Ovary (tissue), 9 donors: ENCODE measurements around the gene BCL7A. TPM values are rescaled to one million over a fixed set of nuclear protein-coding genes. Genes with fewer than 3 reads are reported as not detected.
"Not testable (repeated sequence)": the region's sequence is repeated elsewhere in the genome, so short reads cannot be mapped to it uniquely, and the experiment has no call there.

Experiments used
- DNase-seq, 5 donors: peaks; one replicate each; pipeline ENCODE4 v3.0.0-alpha.2; 2019 to 2020
- H3K27ac ChIP-seq, 2 donors: fragments of 200-600 bp; one replicate each; pipeline versions ENCODE4 v1.5.1 to v1.8.0; 2019 to 2022
- H3K27me3 ChIP-seq: fragments of 200-600 bp; one replicate; pipeline ENCODE4 v1.8.0; 2022
- H3K36me3 ChIP-seq: fragments of 200-600 bp; sonication (generic); one replicate; pipeline ENCODE4 v1.5.1; 2019
- H3K4me1 ChIP-seq: one replicate; pipeline ENCODE4 v1.8.1; 2013; ENCODE audit warnings: mild to moderate bottlenecking, moderate library complexity; ENCODE audit not compliant: insufficient read depth
- H3K4me3 ChIP-seq: fragments of 200-600 bp; sonication (generic); one replicate; pipeline ENCODE4 v1.5.1; 2017
- H3K9me3 ChIP-seq, 2 donors: fragments of 200-600 bp in 1 of 2; sonication (generic) in 1 of 2; one replicate each; pipeline versions ENCODE4 v1.5.1 to v1.8.1; 2013 to 2019; ENCODE audit warnings: mild to moderate bottlenecking in 1 of 2, moderate library complexity in 1 of 2
- CTCF ChIP-seq, 3 donors: fragments of 450-650 bp in 2 of 3; fragments of 200-600 bp in 1 of 3; IDR thresholded peaks; one replicate each; pipeline versions ENCODE4 v1.5.1 to v1.8.0; 2016 to 2022; ENCODE audit warnings: antibody characterized with exemption in 3 of 3, mild to moderate bottlenecking in 1 of 3
- EP300 ChIP-seq: sonication (generic); formaldehyde crosslinking; IDR thresholded peaks from one replicate; pipeline ENCODE4 v1.6.1; 2017; ENCODE audit warnings: antibody characterized with exemption
- POLR2A ChIP-seq: fragments of 450-650 bp; IDR thresholded peaks from one replicate; pipeline ENCODE4 v1.6.1; 2017; ENCODE audit warnings: antibody characterized with exemption, mild to moderate bottlenecking, moderate library complexity
- WGBS, 3 donors: extraction: QIAGEN DNeasy Blood & Tissue Kit in 1 of 3; methylation state at CpG; one replicate each; pipeline versions ENCODE4 v1.1.5 to v1.1.7; 2013 to 2017; 5-methylcytosine and 5-hydroxymethylcytosine counted together
- intact Hi-C, 4 donors: fragments of 100-400 bp; cut with DNase I; formaldehyde crosslinking; loops; one replicate each; pipeline versions ENCODE4 v1.11.0 to v1.15.1; 2022 to 2023
- polyA plus RNA-seq, 2 donors: library from polyadenylated mRNA; stranded (reverse); fragments of 200-250 nt in 1 of 2; fragments of 350-450 nt in 1 of 2; fragmentation: Illumina TruSeq in 1 of 2; extraction: RNeasy Lipid Tissue Mini Kit (QIAGEN cat#74804) in 1 of 2; gene quantifications; one replicate each; pipeline ENCODE4 v1.2.3, GENCODE V29; 2013 to 2014
- total RNA-seq, 7 donors: library from RNA; depleted of rRNA in 2 of 7; stranded (reverse); fragments of >200 nt in 2 of 7; fragmentation: NEBNext Ultra II Directional in 3 of 7; extraction: Animal tissue kit (Norgen Biotek cat#: 25700) in 3 of 7; gene quantifications; one replicate each; pipeline versions ENCODE4 v1.1.0 to v1.2.4, GENCODE V29; 2016 to 2023
- donor health status: DM: no; HTN: no; CAD: no; lungs with moderate emphysema.
- donor health status: DM: no; HTN: no; CAD: no.
- donor health status: Bipolar disorder and iron deficiency.
- donor health status: DM: yes; HTN: yes; CAD: no.
- donor health status: DM: no; HTN: no; CAD: no.
- donor health status: DM: yes; HTN: yes; CAD: no.

The BCL7A gene
- total and polyA plus RNA-seq, 9 donors: 4.4 to 9.1 (median 6.4) TPM

GRCh38 chr12:122102331-122102730 lies 80.6 kb downstream of the BCL7A start:
- no peak overlapping the region for H3K4me3 ChIP-seq
- H3K4me1 ChIP-seq: peaks cover 33% of the 10 kb centered on the region
- DNase-seq: no peak
- 49 to 54% (median 51%) methylated on average over 3 of the region's 3 CpGs for WGBS, 3 donors
- intact Hi-C loops: no loop called here
- H3K27me3 ChIP-seq: no peaks in the 10 kb centered on the region
- no peaks in the 10 kb centered on the region for H3K9me3 ChIP-seq
- no peak overlapping the region for H3K27ac ChIP-seq
- TF ChIP-seq CTCF (IDR thresholded peaks at IDR 0.05) (no peak), EP300 (no peak), POLR2A (no peak)
- H3K36me3 ChIP-seq: no peaks in the 10 kb centered on the region

DNA sequence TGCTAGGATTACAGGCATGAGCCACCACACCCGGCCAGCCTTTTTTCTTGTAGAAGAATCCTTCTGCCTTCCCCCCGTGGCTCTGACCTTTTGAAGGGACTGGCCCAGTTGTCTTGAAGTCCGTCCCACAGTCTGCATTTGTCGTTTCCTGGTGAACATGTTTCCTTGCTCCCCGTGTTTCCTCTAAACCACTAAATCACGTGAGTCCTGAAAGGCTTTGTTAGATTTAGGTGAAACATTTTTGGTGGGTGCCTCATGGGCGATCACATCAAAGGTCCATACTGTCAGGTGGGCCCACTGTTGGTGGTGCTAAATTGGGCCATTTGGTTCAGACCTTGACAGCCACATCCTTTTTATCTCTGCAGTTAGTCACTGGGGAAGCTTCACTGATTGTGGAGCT lies 83.2 kb downstream of the BCL7A start:
- WGBS, 3 donors: 62 to 68% (median 64%) methylated on average over 7 of the region's 7 CpGs
- Histone ChIP-seq H3K4me3 (no peak overlapping the region), H3K9me3 (no peaks in the 10 kb centered on the region), H3K4me1 (peaks cover 23% of the 10 kb centered on the region), H3K36me3 (no peaks in the 10 kb centered on the region), H3K27ac (no peak overlapping the region), H3K27me3 (no peaks in the 10 kb centered on the region)
- intact Hi-C loops: no loop called here
- TF ChIP-seq CTCF (IDR thresholded peaks at IDR 0.05) (no peak), POLR2A (no peak), EP300 (no peak)
- no peak for DNase-seq

DNA sequence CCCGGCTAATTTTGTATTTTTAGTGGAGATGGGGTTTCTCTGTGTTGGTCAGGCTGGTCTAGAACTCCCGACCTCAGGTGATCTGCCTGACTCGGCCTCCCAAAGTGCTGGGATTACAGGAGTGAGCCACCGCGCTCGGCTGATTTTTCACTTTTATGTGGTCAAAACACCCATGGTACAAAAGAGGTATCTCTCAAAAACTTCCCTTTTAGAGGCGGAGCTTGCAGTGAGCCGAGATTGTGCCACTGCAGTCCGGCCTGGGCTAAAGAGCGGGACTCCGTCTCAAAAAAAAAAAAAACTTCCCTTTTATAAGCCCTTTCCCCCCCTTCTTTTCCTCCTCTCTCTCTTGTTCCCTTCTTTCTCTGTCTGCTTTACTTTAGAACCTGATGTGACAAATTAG lies 83.8 kb downstream of the BCL7A start:
- not testable (repeated sequence) for H3K27ac ChIP-seq, DNase-seq

GRCh38 chr12:122106843-122107242 lies 85.2 kb downstream of the BCL7A start:
- TF ChIP-seq EP300 (no peak), CTCF (IDR thresholded peaks at IDR 0.05) (no peak), POLR2A (no peak)
- H3K4me1 ChIP-seq: peaks cover 22% of the 10 kb centered on the region
- peak overlapping the region in 1 of 2 donors; percentile 11 for H3K27ac ChIP-seq
- no peaks in the 10 kb centered on the region for H3K36me3 ChIP-seq
- DNase-seq: no peak
- intact Hi-C loops: no loop called here
- H3K4me3 ChIP-seq: no peak overlapping the region
- H3K9me3 ChIP-seq: no peaks in the 10 kb centered on the region
- 51 to 69% (median 55%) methylated on average over 8 of the region's 8 CpGs for WGBS, 3 donors
- no peaks in the 10 kb centered on the region for H3K27me3 ChIP-seq

More for the DNA sequence above, 83.8 kb downstream of the BCL7A start:
- H3K36me3 ChIP-seq, H3K27me3 ChIP-seq, intact Hi-C loops, H3K4me3 ChIP-seq, H3K9me3 ChIP-seq: not testable (repeated sequence)
- peaks cover 22% of the 10 kb centered on the region for H3K4me1 ChIP-seq
- WGBS, 3 donors: 72 to 87% (median 76%) methylated on average over 11 of the region's 11 CpGs

DNA sequence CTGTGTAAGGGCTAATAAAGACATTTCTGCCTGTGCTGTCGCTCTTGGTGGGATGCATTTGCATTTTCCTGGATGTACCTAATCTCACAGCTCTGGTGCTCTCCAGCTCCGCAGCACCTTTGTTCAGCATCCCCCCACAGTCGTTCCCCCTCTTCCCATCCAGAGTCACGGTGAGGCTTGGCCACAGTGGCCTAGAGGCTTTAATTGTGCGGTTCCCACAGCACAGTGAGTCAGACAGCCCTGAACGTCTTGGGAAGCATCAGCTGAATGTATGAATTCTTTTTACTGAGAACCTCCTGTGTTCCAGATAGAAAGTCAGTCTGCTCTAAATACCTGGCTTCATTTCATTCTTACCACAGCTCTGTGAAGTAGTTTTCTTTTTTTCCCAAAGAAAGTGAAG lies 85.6 kb downstream of the BCL7A start:
- 39 to 44% (median 43%) methylated on average over 6 of the region's 6 CpGs for WGBS, 3 donors
- DNase-seq: no peak
- Histone ChIP-seq H3K4me1 (peaks cover 22% of the 10 kb centered on the region), H3K4me3 (no peak overlapping the region), H3K9me3 (no peaks in the 10 kb centered on the region), H3K27me3 (no peaks in the 10 kb centered on the region), H3K27ac (peak overlapping the region in 1 of 2 donors; percentile 11), H3K36me3 (no peaks in the 10 kb centered on the region)
- no peak for TF ChIP-seq EP300
- no peak for TF ChIP-seq POLR2A
- no peak for TF ChIP-seq CTCF (IDR thresholded peaks at IDR 0.05)
- intact Hi-C loops: no loop called here
